Astrocyte (in vitro differentiated cells and primary cell): Measurements from ENCODE around the gene PLAGL2.

Experiments used
- EZH2 ChIP-seq: IDR thresholded peaks from 2 replicates; pipeline ENCODE4 v1.6.1; 2012; ENCODE audit warnings: mild to moderate bottlenecking, low read length, inconsistent platforms; ENCODE audit not compliant: insufficient read depth
- TF ChIP-seq, protein P1 (sequence below): IDR thresholded peaks from 2 replicates; pipeline ENCODE4 v1.5.1; 2011; ENCODE audit warnings: low read depth, mild to moderate bottlenecking, inconsistent platforms, low read length, moderate library complexity; ENCODE audit not compliant: insufficient read depth

DNA sequence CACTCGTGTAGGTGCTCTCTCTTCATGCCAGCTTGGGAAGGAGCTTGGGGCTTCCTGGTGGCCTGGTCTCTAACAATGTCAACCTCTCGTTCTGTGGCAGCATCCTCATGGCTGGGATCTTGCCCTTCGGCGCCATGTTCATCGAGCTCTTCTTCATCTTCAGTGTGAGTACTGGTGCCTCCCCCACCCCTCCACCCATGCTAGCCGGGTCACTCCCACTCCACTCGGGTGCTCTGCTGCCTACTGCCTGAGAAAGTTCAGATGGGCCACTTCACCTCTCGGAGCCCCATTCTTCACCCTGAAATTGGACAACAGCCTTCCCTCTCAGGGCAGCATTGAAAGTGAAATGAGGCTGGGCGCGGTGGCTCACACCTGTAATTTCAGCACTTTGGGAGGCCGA lies 49.2 kb downstream of the PLAGL2 start:
- TF ChIP-seq, protein P1, sequence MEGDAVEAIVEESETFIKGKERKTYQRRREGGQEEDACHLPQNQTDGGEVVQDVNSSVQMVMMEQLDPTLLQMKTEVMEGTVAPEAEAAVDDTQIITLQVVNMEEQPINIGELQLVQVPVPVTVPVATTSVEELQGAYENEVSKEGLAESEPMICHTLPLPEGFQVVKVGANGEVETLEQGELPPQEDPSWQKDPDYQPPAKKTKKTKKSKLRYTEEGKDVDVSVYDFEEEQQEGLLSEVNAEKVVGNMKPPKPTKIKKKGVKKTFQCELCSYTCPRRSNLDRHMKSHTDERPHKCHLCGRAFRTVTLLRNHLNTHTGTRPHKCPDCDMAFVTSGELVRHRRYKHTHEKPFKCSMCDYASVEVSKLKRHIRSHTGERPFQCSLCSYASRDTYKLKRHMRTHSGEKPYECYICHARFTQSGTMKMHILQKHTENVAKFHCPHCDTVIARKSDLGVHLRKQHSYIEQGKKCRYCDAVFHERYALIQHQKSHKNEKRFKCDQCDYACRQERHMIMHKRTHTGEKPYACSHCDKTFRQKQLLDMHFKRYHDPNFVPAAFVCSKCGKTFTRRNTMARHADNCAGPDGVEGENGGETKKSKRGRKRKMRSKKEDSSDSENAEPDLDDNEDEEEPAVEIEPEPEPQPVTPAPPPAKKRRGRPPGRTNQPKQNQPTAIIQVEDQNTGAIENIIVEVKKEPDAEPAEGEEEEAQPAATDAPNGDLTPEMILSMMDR = no peak
- no peak for TF ChIP-seq EZH2
